Fibroblast of villous mesenchyme (primary cell): Measurements from ENCODE around the gene MAMLD1. TPM values are rescaled to one million over a fixed set of nuclear protein-coding genes. Genes with fewer than 3 reads are reported as not detected.

Experiments used
- DNase-seq: peaks from one replicate; pipeline ENCODE4 v3.0.0-alpha.2; 2010; ENCODE audit warnings: low read depth
- H3K4me3 ChIP-seq: 2 replicates; pipeline ENCODE4 v1.5.1; 2011; ENCODE audit warnings: low read depth, mild to moderate bottlenecking, low read length
- CTCF ChIP-seq: IDR thresholded peaks from 2 replicates; pipeline ENCODE4 v1.5.1; 2012; ENCODE audit warnings: low read depth, mild to moderate bottlenecking, low read length; ENCODE audit not compliant: insufficient read depth
- total RNA-seq: library from RNA; depleted of rRNA; stranded (reverse); fragments of >200 nt; gene quantifications from 2 replicates; pipeline ENCODE4 v1.2.3, GENCODE V29; 2012

Gene MAMLD1
- total RNA-seq, 1 donor = 0.86 TPM

GRCh38 chrX:150352114-150352513 lies 11.0 kb upstream of the MAMLD1 start:
- DNase-seq = no peak
- no peak for TF ChIP-seq CTCF
- no peak overlapping the region for H3K4me3 ChIP-seq

- DNase-seq = no peak
- TF ChIP-seq CTCF = no peak
- H3K4me3 ChIP-seq = no peak overlapping the region
These were observed 10.5 kb upstream of the MAMLD1 start for GRCh38 chrX:150352581-150352980.

GRCh38 chrX:150355913-150356312 lies 7.2 kb upstream of the MAMLD1 start:
- DNase-seq = no peak
- TF ChIP-seq CTCF = no peak
- H3K4me3 ChIP-seq = no peak overlapping the region

GRCh38 chrX:150357790-150358189 lies 5.3 kb upstream of the MAMLD1 start:
- H3K4me3 ChIP-seq = no peak overlapping the region
- DNase-seq = no peak
- TF ChIP-seq CTCF = no peak

- no peak for TF ChIP-seq CTCF
- no peak overlapping the region for H3K4me3 ChIP-seq
- DNase-seq = no peak
These were observed 4.5 kb upstream of the MAMLD1 start for GRCh38 chrX:150358651-150359050.

GRCh38 chrX:150360331-150360730 lies 2.8 kb upstream of the MAMLD1 start:
- H3K4me3 ChIP-seq = no peak overlapping the region
- no peak for TF ChIP-seq CTCF
- DNase-seq = no peak

- no peak for TF ChIP-seq CTCF
- DNase-seq = no peak
- H3K4me3 ChIP-seq = peak overlapping the region; percentile 73
These were observed 1.9 kb upstream of the MAMLD1 start for GRCh38 chrX:150361070-150361776.
